HG03159 (cell line): ENCODE results near the gene CLDN10.
A peak's percentile ranks its signal among the peaks of the same experiment; 100 is the strongest.

Source experiments
- ATAC-seq: cut with Tn5 transposase; IDR thresholded peaks from one replicate; pipeline ENCODE4 v1.9.1; 2021; ENCODE audit warnings: mild to moderate bottlenecking, moderate library complexity; ENCODE audit not compliant: unreplicated experiment

The CLDN10 gene

GRCh38 chr13:95593462-95593861, 40.9 kb downstream of the CLDN10 start:
- ATAC-seq = no peak

- ATAC-seq = no peak
Observed at GRCh38 chr13:95596701-95597100, 44.2 kb downstream of the CLDN10 start.

DNA sequence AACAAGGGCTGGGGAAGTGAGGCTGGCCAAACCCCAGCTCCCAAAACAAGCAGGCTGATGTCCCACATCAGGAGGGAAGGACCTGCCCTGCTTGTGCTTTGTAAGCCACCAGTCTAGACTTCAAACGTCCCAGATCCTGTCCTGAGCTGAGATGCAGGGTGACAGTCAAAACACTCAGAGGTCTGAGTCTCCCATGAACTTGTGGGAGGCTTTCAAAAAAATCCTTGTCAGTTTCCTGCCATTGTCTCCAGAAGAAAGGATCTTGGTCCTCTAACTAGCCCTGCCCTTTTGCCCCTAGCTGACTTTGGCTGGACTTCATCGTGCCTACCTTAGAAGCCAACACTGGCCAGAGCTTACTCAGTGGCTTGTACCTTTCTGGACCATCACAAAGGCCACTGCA, 48.7 kb downstream of the CLDN10 start:
- no peak for ATAC-seq

GRCh38 chr13:95601906-95602305, 49.4 kb downstream of the CLDN10 start:
- no peak for ATAC-seq

- ATAC-seq = no peak
Observed at GRCh38 chr13:95603887-95604555, 51.5 kb downstream of the CLDN10 start.

GRCh38 chr13:95604556-95604915, 52.0 kb downstream of the CLDN10 start:
- no peak for ATAC-seq

- no peak for ATAC-seq
Observed at GRCh38 chr13:95605448-95606125, 53.1 kb downstream of the CLDN10 start.

DNA sequence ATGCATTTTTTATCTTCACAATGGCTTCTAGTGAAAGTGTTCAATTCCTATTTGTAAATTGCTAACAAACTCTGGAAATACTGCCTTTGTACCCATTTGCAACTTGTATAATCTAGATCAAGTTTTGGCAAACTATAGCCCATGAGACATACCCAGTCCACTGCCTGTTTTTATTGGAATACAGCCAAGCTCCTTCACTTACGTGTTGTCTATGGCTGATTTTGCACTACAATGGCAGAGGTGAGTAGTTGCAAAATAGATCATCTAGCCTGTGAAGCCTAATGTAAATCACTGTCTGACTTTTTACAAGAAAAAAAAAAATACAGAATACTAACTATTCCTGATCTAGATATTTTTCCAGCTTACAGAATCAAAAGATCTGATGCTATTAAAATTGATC, 54.8 kb downstream of the CLDN10 start:
- no peak for ATAC-seq

DNA sequence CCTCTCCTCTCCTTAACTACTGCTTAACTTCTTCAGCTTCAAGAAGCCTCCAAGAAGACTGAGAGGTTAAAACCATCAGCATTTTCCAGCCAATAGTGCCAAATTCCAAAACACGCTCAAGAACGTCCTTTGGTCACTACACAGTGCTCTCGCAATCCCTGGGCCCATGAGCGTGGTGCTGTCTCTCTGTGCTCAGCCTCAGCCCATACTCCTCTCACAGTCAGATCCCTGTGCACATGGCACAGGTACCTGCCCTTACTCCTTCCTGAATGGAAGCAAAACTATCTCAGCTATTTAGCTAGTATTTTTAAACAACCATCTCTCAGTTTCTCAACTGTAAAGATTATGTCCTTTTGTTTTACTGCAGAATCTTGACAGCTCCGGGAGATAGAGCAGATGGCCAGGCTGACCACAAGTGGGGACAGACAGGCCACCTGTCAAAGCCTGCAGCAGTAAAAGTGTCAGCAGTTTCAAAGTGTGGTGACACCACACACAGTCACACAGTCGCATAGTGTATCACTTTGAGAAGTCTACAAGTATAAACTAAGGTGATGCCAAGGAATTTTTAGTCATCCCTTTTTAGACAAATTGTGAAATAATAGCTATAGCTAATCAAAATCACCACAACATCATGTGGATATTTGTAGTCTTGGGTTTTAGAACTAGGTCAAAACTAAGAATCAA, 56.3 kb downstream of the CLDN10 start:
- ATAC-seq = no peak

GRCh38 chr13:95614641-95615245, 62.2 kb downstream of the CLDN10 start:
- no peak for ATAC-seq

GRCh38 chr13:95615539-95615938, 63.0 kb downstream of the CLDN10 start:
- ATAC-seq = no peak

DNA sequence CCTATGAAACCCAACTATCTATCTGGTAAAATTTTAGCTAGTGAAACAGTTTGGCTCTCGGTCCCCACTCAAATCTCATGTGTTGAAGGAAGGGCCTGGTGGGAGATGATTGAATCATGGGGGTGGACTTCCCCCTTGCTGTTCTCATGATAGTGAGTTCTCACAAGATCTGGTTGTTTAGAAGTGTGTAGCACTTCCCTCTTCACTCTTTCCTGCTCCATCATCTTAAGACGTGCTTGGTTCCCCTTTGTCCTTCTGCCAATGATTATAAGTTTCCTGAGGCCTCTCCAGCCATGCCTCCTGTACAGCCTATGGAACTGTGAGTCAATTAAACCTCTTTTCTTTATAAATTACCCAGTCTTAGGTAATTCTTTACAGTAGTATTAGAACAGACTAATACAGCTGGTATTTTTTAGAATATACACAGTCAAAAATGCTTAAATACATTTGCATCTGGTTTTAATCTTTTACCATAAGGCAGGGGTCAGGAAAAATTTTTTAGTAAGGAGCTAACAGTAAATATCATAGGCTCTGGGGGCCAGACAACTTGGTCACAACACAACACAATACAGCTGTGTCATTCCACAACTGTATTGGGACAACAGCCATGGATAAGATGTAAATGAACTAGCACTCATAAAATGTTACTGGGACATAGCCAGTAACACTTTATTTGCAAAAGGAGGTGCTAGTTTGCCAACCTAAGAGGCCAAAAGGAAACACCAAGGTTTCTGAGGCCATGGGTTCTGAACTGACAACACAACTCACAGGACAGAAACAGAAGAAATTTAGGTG, 67.7 kb downstream of the CLDN10 start:
- no peak for ATAC-seq

GRCh38 chr13:95620825-95621498, 68.4 kb downstream of the CLDN10 start:
- ATAC-seq = no peak

DNA sequence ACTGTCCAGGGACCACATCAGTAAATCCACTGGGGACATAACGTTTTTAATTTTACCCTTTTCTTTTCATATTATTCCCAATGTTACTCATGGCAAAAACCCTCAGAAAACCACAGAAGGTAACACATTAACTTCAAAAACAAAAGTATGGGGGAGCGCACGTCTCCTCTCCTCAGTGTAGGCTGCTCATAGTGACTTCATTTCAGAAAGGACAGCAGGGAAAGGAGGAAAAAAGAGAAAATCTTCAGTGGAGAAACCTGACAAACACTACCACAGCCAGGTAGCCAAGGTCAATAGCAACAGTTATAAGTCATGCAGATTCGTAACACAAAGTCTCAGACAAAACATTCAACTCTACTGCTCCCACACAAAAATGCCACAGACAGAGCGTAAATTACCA, 70.6 kb downstream of the CLDN10 start:
- ATAC-seq = no peak

- ATAC-seq = peak; percentile 60
Observed at GRCh38 chr13:95624020-95624419, 71.5 kb downstream of the CLDN10 start.

DNA sequence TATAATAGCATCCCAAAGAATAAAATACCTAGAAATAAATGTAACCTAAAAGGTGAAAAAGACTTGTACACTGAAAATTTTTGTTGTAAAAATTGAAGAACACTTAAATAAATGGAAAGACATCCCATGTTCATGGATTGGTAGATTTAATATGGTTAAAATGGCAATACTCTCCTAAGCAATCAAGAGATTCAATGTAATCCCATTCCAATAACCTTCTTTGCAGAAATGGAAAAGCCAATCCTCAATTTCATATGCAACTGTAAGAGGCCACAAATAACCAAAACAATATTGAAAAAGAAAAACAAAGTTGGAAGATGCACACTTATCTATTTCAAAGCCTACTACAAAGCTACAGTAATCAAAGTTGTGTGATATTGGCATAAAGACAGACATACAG, 74.2 kb downstream of the CLDN10 start:
- no peak for ATAC-seq

DNA sequence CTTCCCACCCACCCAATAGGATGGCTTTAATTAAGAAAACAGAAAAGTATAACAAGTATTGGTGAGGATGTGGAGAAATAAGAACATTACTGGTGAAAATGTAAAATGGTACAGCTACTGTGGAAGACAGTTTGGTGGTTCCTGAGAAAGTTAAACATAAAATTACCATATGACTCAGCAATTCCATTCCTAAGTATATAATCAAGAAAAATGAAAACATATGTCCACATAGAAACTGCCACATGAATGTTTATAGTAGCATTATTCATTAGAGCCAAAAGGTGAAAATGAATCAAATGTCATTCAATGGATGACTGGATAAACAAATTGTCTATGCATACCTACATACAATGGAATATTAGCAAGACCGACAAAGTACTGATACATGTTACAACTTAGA, 75.1 kb downstream of the CLDN10 start:
- ATAC-seq = no peak

DNA sequence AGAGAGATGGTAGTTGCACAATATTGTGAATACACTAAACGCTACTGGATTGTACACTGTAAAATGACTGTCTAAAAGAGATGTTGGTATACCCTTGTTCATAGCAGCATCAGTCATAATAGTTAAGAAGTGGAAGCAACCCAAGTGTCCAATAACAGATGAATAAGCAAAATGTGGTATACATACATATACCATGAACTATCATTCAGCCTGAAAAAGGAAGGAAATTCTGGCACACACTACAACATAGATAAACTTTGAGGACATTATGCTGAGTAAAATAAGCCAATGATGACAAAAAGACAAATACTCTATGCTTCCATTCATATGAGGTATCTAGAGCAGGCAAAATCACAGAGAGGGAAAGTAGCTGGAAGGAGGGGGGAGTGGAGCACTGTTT, 76.0 kb downstream of the CLDN10 start:
- no peak for ATAC-seq

GRCh38 chr13:95629071-95629470, 76.6 kb downstream of the CLDN10 start:
- ATAC-seq = no peak
